Effector memory CD4-positive, alpha-beta T cell (primary cell): Measurements from ENCODE around the gene STX3.
"Not testable (repeated sequence)": the region's sequence is repeated elsewhere in the genome, so short reads cannot be mapped to it uniquely, and the experiment has no call there.

ENCODE experiments used
- DNase-seq, 3 donors: peaks; one replicate each; pipeline ENCODE4 v3.0.0-alpha.2; 2020
- H3K27ac ChIP-seq: 2 replicates; pipeline ENCODE4 v1.7.0; 2013; ENCODE audit warnings: mild to moderate bottlenecking, low read length, moderate library complexity; ENCODE audit not compliant: insufficient read depth, poor library complexity, severe bottlenecking
- H3K27me3 ChIP-seq: replicated peaks from 2 replicates; pipeline ENCODE4 v1.7.0; 2013; ENCODE audit warnings: mild to moderate bottlenecking, low read length; ENCODE audit not compliant: insufficient read depth, control insufficient read depth, poor library complexity, severe bottlenecking
- H3K36me3 ChIP-seq: 2 replicates; pipeline ENCODE4 v1.7.0; 2013; ENCODE audit warnings: mild to moderate bottlenecking, low read length, moderate library complexity; ENCODE audit not compliant: control insufficient read depth, insufficient read depth
- H3K4me1 ChIP-seq: 2 replicates; pipeline ENCODE4 v1.7.0; 2013; ENCODE audit warnings: low read length, mild to moderate bottlenecking; ENCODE audit not compliant: control insufficient read depth, insufficient read depth, poor library complexity, severe bottlenecking
- H3K4me3 ChIP-seq: 2 replicates; pipeline ENCODE4 v1.7.0; 2013; ENCODE audit warnings: low read length, low read depth, mild to moderate bottlenecking; ENCODE audit not compliant: insufficient read depth, poor library complexity, severe bottlenecking
- H3K9me3 ChIP-seq: 2 replicates; pipeline ENCODE4 v1.7.0; 2013; ENCODE audit warnings: mild to moderate bottlenecking, low read length, moderate library complexity; ENCODE audit not compliant: control insufficient read depth

STX3 gene

GRCh38 chr11:59784441-59784840 lies 29.3 kb downstream of the STX3 start:
- H3K27me3 ChIP-seq, H3K9me3 ChIP-seq, H3K36me3 ChIP-seq, DNase-seq, H3K4me1 ChIP-seq, H3K27ac ChIP-seq, H3K4me3 ChIP-seq: not testable (repeated sequence)

- no peak overlapping the region for H3K27ac ChIP-seq
- H3K36me3 ChIP-seq: no peaks in the 10 kb centered on the region
- H3K9me3 ChIP-seq: no peaks in the 10 kb centered on the region
- no peaks in the 10 kb centered on the region for H3K4me1 ChIP-seq
- no peaks in the 10 kb centered on the region for H3K27me3 ChIP-seq
- H3K4me3 ChIP-seq: no peak overlapping the region
- no peak for DNase-seq
Measured at GRCh38 chr11:59785818-59786217, 30.6 kb downstream of the STX3 start.

DNA sequence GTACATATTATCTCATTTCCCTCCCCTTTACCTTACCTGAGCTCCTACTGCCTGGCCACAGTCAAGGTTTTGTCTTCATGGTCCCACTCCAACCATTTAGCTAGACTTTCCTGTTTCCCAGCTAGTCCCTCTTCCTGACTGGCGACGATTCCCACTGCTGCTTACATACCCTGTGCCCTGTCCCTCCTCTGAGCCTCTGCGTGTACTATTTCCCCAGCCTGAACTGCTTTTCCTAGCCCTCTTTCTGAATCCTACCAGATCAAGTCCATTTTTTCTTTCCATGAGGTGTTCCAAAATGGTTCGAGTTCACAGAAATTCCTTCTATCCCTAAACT lies 32.0 kb downstream of the STX3 start:
- H3K9me3 ChIP-seq: no peaks in the 10 kb centered on the region

GRCh38 chr11:59787816-59788215 lies 32.6 kb downstream of the STX3 start:
- Histone ChIP-seq H3K27me3 (no peaks in the 10 kb centered on the region), H3K4me1 (no peaks in the 10 kb centered on the region), H3K36me3 (peaks cover 3% of the 10 kb centered on the region), H3K9me3 (no peaks in the 10 kb centered on the region), H3K27ac (no peak overlapping the region), H3K4me3 (no peak overlapping the region)
- no peak for DNase-seq

More for the DNA sequence above, 32.0 kb downstream of the STX3 start:
- Histone ChIP-seq H3K36me3 (no peaks in the 10 kb centered on the region), H3K4me3 (no peak overlapping the region), H3K4me1 (no peaks in the 10 kb centered on the region), H3K27ac (no peak overlapping the region), H3K27me3 (no peaks in the 10 kb centered on the region)
- DNase-seq: no peak

- H3K9me3 ChIP-seq: no peaks in the 10 kb centered on the region
- H3K27ac ChIP-seq: no peak overlapping the region
- H3K27me3 ChIP-seq: no peaks in the 10 kb centered on the region
- no peak for DNase-seq
- H3K4me3 ChIP-seq: no peak overlapping the region
- H3K4me1 ChIP-seq: no peaks in the 10 kb centered on the region
- peaks cover 8% of the 10 kb centered on the region for H3K36me3 ChIP-seq
Measured at GRCh38 chr11:59791639-59792038, 36.5 kb downstream of the STX3 start.

- no peak overlapping the region for H3K27ac ChIP-seq
- H3K4me1 ChIP-seq: no peaks in the 10 kb centered on the region
- no peak overlapping the region for H3K4me3 ChIP-seq
- DNase-seq: no peak
- no peaks in the 10 kb centered on the region for H3K27me3 ChIP-seq
- peaks cover 8% of the 10 kb centered on the region for H3K36me3 ChIP-seq
- H3K9me3 ChIP-seq: no peaks in the 10 kb centered on the region
Measured at GRCh38 chr11:59792507-59792906, 37.3 kb downstream of the STX3 start.

GRCh38 chr11:59794417-59794816 lies 39.2 kb downstream of the STX3 start:
- Histone ChIP-seq H3K27ac (no peak overlapping the region), H3K27me3 (no peaks in the 10 kb centered on the region), H3K9me3 (no peaks in the 10 kb centered on the region), H3K4me1 (no peaks in the 10 kb centered on the region), H3K36me3 (peaks cover 8% of the 10 kb centered on the region), H3K4me3 (no peak overlapping the region)
- no peak for DNase-seq

GRCh38 chr11:59800390-59801025 lies 45.3 kb downstream of the STX3 start:
- no peak for DNase-seq
- H3K27me3 ChIP-seq: no peaks in the 10 kb centered on the region
- H3K36me3 ChIP-seq: peaks cover 4% of the 10 kb centered on the region
- H3K27ac ChIP-seq: no peak overlapping the region
- H3K4me1 ChIP-seq: no peaks in the 10 kb centered on the region
- H3K4me3 ChIP-seq: no peak overlapping the region
- H3K9me3 ChIP-seq: no peaks in the 10 kb centered on the region

DNA sequence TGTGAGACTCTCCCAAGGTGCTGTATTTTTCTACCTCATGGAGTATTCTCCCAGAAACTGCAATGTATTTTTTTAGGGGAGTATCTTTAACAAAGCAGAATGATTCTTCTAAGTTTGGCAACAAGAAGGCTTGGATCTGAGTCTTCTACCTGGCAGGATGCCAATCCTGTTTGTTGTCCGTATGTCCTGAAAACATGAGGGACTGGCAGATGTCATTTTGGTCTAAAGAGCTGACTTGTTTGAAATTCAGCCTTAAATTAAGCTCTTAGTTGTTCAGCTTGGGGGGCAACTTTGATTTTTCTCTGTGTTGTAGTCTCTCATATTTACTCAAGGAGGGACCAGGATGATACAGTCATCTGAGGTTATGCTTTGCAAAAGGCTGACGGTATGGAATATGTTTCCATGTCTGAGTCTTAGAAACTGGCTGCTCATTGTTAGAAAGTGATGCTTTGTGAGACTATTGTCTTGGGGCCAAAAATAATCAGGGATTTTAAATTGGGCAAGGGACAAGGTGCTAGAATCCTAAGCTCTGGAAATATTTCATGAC lies 46.1 kb downstream of the STX3 start:
- H3K9me3 ChIP-seq: no peaks in the 10 kb centered on the region
- no peaks in the 10 kb centered on the region for H3K4me1 ChIP-seq
- no peak overlapping the region for H3K27ac ChIP-seq
- DNase-seq: no peak
- no peak overlapping the region for H3K4me3 ChIP-seq
- peaks cover 9% of the 10 kb centered on the region for H3K36me3 ChIP-seq
- H3K27me3 ChIP-seq: no peaks in the 10 kb centered on the region

GRCh38 chr11:59801981-59802638 lies 46.9 kb downstream of the STX3 start:
- Histone ChIP-seq H3K27ac (no peak overlapping the region), H3K9me3 (no peaks in the 10 kb centered on the region), H3K27me3 (no peaks in the 10 kb centered on the region), H3K4me1 (no peaks in the 10 kb centered on the region), H3K4me3 (no peak overlapping the region), H3K36me3 (peaks cover 18% of the 10 kb centered on the region)
- no peak for DNase-seq
